Stimulated activated naive CD8-positive, alpha-beta T cell treated with anti-CD3 and anti-CD28 coated beads, Interleukin-15, Interleukin-2, amounts not matched to agents 100 ng/mL and 50 ng/mL, for 24 hours (primary cell): ENCODE results near the gene VWDE.

ENCODE experiments used
- H3K27ac Mint-ChIP-seq: one replicate; pipeline ENCODE4 v1.8.0; 2021; ENCODE audit warnings: mild to moderate bottlenecking, mixed read lengths
- H3K27me3 Mint-ChIP-seq: one replicate; pipeline ENCODE4 v1.8.0; 2021; ENCODE audit warnings: mixed read lengths
- H3K36me3 Mint-ChIP-seq: one replicate; pipeline ENCODE4 v1.8.0; 2021; ENCODE audit warnings: low read depth, mixed read lengths
- H3K4me1 Mint-ChIP-seq: one replicate; pipeline ENCODE4 v1.8.0; 2021; ENCODE audit warnings: low read depth, mixed read lengths
- H3K4me3 Mint-ChIP-seq: one replicate; pipeline ENCODE4 v1.8.0; 2021; ENCODE audit warnings: mild to moderate bottlenecking, mixed read lengths
- H3K9me3 Mint-ChIP-seq: one replicate; pipeline ENCODE4 v1.8.0; 2021; ENCODE audit warnings: mixed read lengths

VWDE gene

DNA sequence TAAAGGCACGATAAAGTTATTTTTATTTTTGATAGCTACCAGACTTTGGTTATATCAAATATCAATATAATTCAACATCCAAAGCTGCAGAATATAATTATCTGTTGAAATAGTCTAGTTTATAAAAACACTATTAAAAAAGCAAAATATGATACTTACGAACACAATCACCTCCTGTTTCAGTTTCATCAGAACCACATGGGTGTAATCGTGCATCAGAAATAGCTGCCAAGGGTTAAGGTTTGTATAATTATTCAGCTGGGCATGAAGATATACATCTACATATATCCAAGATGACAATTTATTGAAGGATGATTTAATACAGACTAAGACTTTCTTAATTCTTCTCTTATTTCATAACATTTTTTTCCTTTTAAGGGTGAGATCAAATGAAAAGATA lies 20.3 kb downstream of the VWDE start:
- H3K9me3 Mint-ChIP-seq: no peaks in the 10 kb centered on the region
- H3K4me1 Mint-ChIP-seq: no peaks in the 10 kb centered on the region
- H3K4me3 Mint-ChIP-seq: no peak overlapping the region
- no peak overlapping the region for H3K27ac Mint-ChIP-seq
- no peaks in the 10 kb centered on the region for H3K36me3 Mint-ChIP-seq
- peaks cover 3% of the 10 kb centered on the region for H3K27me3 Mint-ChIP-seq

DNA sequence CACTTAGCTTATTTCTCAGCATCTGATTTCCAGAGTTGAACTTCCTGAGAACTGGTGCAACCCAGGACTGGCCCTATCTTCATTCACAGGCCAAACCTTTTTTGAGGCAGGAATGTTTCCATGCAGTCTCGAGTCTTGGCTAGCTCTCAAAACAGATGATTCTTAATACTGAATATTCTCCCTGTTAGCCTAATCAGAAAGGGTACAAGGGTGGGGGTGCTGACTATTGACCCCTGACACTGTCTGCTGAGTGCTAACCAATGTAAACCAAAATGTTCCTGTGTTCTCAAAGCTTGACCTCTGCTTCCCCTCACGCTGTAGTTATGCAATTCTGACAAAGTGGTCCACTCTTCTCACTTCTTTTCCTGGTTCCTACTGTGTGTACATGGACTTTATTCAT lies 25.3 kb downstream of the VWDE start:
- H3K4me3 Mint-ChIP-seq: no peak overlapping the region
- no peaks in the 10 kb centered on the region for H3K4me1 Mint-ChIP-seq
- H3K9me3 Mint-ChIP-seq: no peaks in the 10 kb centered on the region
- H3K27ac Mint-ChIP-seq: no peak overlapping the region
- H3K27me3 Mint-ChIP-seq: no peaks in the 10 kb centered on the region
- H3K36me3 Mint-ChIP-seq: no peaks in the 10 kb centered on the region

DNA sequence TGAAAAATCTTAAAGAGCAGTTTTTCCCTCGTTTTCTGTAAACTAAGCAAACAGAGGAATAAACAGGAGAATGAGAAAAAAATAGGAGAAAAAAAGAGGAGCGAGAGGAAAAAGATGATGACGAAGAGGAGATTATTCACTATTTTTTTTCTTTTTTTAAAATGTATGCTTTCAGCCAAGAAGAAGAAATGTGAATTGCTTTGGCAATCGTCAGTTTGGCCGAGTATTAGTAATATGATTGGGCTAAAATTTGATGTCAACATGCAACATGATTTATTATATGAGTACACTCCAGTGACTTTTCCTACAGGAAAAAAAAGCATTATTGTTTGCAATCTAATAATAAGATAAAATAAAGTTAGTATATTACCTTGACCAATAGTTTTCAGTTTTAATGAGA lies 26.3 kb downstream of the VWDE start:
- Mint-ChIP-seq H3K27me3 (no peaks in the 10 kb centered on the region), H3K36me3 (no peaks in the 10 kb centered on the region), H3K27ac (no peak overlapping the region), H3K4me1 (no peaks in the 10 kb centered on the region), H3K4me3 (no peak overlapping the region), H3K9me3 (no peaks in the 10 kb centered on the region)

DNA sequence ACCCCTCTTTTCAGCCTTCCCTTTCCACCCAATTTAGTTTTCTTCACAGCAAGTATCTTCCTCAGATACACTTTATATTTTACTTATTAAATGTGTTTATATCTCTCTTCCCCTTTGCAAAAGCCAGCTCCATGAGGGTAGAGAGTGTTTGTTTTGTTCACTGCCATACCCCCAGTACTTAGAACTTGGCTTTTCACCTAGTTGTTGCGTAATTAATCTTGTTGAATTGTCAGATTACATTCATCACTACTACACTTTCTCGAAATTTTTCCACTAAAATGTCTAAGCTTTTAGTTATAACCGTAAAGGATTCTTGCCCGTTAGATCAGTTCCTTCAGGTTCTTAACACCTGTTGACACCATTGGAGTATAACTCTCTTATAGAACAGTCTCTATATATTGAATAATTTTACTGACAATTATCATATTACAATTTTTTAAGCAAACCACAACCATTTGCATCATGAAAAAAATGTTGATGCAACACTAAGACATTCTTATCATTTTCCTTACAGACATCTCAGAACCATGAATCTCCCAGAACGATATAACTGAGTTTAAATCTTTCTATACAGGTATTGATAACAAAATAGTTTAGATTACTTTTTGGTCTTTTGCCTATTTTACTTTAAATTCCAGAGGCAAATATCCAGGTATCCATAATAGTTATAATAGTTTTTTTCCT lies 29.9 kb downstream of the VWDE start:
- H3K9me3 Mint-ChIP-seq: no peaks in the 10 kb centered on the region
- no peaks in the 10 kb centered on the region for H3K36me3 Mint-ChIP-seq
- H3K27ac Mint-ChIP-seq: no peak overlapping the region
- no peak overlapping the region for H3K4me3 Mint-ChIP-seq
- no peaks in the 10 kb centered on the region for H3K27me3 Mint-ChIP-seq
- H3K4me1 Mint-ChIP-seq: no peaks in the 10 kb centered on the region

DNA sequence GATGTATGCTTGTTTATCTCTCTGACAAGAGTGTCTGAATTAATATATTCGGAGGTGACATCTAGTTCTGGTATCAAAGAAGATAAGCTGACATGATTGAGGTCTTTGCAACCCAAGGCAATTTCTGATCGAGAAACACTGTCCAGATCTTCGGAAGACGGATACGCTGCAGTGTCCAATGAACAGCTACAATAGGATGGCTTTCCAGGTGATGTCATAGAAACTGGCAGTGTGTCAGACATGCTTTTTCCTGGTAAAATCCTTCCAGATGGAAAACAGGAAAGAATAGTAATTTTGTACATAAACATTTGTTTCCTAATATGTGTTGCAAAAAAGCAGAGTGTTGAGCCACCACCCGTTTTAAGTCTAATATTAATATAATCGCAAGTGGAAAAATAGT lies 33.4 kb downstream of the VWDE start:
- H3K4me1 Mint-ChIP-seq: no peaks in the 10 kb centered on the region
- no peak overlapping the region for H3K4me3 Mint-ChIP-seq
- H3K27me3 Mint-ChIP-seq: no peaks in the 10 kb centered on the region

DNA sequence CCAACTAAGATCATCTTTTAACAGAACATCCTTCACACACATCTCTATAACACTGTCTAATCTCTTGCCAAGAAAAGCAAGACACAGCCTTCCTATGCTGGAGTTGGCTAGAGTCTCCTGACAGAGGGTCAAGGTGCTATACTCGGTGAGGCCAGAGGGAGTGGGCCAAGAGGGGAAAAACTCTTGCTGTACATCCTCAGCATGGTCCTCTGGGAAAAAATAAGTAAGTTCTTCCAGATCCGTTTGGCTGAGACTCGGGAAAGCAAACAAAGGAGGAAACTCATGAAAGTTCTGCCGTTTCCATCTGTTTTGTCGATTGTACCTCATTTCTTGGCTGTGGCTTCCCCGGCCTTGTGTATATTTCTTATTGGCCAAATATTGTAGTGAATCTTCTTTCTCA lies 33.9 kb downstream of the VWDE start:
- Mint-ChIP-seq H3K4me3 (no peak overlapping the region), H3K27me3 (peaks cover 2% of the 10 kb centered on the region), H3K27ac (no peak overlapping the region), H3K36me3 (no peaks in the 10 kb centered on the region), H3K4me1 (no peaks in the 10 kb centered on the region), H3K9me3 (no peaks in the 10 kb centered on the region)

More for the DNA sequence above, 33.4 kb downstream of the VWDE start:
- Mint-ChIP-seq H3K36me3 (no peaks in the 10 kb centered on the region), H3K9me3 (no peaks in the 10 kb centered on the region), H3K27ac (no peak overlapping the region)

DNA sequence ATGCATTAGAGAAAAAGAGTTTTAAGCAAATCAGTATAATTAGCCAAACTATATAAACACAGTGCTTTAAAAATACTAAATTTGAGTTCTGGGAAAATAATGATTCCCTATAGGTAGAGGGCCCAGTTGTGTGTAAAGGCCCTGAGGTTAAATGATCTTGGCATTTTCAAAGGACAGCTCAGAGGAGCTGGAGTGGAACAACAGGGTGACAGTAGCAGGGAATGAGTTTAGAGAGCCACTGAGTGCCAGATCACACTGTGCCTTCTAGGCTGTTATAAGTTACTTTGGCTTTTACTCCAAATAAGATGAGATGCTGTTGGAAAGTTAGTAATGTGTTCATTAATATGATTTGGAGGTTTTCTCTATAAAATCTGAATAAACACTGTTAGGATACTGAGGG lies 34.6 kb downstream of the VWDE start:
- Mint-ChIP-seq H3K9me3 (no peaks in the 10 kb centered on the region), H3K4me3 (no peak overlapping the region), H3K4me1 (no peaks in the 10 kb centered on the region), H3K36me3 (no peaks in the 10 kb centered on the region), H3K27ac (no peak overlapping the region), H3K27me3 (peaks cover 3% of the 10 kb centered on the region)

DNA sequence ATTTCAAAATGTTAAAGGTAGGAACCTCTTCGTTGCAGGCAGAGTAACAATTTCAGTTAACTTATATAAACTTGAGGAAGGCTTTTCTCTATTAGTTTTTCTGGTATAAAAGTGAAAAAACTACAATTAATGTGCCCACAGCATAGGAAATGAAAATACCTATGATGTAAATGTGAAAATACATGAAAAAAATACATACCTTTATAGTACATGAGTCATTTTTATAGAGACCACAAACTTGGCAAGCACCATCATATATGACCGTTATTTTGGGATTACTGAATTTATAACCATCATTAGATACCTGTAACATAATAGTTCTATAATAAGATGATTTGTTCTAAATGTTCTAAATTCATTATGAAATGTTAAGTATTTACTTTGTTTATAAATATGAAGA lies 42.7 kb downstream of the VWDE start:
- Mint-ChIP-seq H3K9me3 (no peaks in the 10 kb centered on the region), H3K4me1 (no peaks in the 10 kb centered on the region), H3K36me3 (no peaks in the 10 kb centered on the region), H3K4me3 (no peak overlapping the region), H3K27me3 (peaks cover 3% of the 10 kb centered on the region), H3K27ac (no peak overlapping the region)

DNA sequence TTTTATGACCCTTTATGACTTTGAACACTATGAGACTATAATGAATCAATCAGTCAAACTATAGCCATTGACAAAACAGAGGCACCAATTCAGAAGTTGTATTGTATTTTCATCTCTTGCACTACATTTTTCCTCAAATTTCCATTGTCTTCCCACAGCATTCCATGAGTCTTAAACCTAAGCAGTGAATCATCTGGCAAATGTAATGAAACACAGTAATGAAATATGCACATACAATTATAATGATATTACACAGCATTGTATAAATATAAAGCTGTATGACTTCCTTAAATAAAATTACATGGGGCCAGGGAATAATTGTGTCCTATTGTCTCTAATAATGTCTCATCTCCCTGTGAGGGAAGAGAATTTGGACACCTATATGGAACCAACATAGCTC lies 45.0 kb downstream of the VWDE start:
- Mint-ChIP-seq H3K4me3 (no peak overlapping the region), H3K36me3 (no peaks in the 10 kb centered on the region), H3K27ac (no peak overlapping the region), H3K9me3 (no peaks in the 10 kb centered on the region), H3K27me3 (no peaks in the 10 kb centered on the region), H3K4me1 (no peaks in the 10 kb centered on the region)

DNA sequence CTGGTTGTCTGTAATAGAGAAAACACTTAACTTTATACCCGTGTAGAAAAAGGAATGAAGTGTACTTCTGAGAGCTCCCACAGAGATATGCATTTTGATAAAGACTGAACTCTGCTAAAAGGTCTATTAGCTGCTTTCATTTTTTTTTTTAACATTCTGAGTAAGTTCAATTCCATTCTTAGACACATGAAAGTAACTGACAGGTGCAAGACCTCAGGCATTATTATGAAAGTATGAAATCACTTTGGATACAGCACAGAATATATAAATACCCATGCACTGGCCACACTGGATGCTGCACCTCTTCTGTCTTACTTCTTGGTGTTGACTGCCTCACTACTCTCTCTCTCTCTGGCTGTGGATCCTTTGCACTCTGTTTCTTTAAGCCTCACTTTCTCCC lies 46.2 kb downstream of the VWDE start:
- Mint-ChIP-seq H3K36me3 (no peaks in the 10 kb centered on the region), H3K4me3 (no peak overlapping the region), H3K9me3 (no peaks in the 10 kb centered on the region), H3K27me3 (no peaks in the 10 kb centered on the region), H3K27ac (no peak overlapping the region), H3K4me1 (no peaks in the 10 kb centered on the region)

DNA sequence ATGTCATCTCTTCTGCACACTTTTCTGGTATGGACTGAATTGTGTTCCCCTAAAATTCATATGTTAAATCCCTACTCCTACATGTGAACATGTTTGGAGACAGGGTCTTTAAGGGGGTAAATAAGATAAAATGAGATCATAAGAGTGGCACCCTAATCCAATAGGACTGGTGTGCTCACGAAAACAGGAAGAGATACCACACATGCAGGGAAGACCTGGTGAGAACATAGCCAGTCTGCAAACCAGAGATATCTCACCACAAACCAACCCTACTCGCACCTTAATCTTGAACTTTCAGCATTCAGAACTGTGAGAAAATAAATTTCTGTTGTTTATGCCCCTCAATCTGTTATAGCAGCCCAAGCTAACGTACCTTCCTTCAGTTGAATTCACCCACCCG lies 51.8 kb downstream of the VWDE start:
- Mint-ChIP-seq H3K9me3 (no peaks in the 10 kb centered on the region), H3K27ac (no peak overlapping the region), H3K4me3 (no peak overlapping the region), H3K4me1 (no peaks in the 10 kb centered on the region), H3K27me3 (no peaks in the 10 kb centered on the region), H3K36me3 (no peaks in the 10 kb centered on the region)

DNA sequence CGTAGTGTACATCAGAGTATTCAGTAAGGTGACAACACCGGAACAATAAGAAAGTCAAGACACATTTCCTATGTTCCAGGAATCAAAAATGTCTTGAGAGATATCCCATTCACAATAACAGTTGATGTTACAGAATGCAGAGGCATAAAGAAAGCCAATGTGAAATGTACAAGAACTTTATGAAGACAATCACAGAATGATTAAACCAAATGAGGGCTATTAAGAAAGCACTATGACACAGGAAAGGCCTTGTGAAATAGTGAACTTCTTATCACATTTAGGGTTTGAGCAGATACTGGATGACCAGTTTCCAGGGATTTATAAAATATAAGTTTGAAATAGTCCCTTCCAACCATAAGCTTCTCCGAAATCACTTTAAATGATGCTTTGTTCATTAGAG lies 52.7 kb downstream of the VWDE start:
- Mint-ChIP-seq H3K36me3 (no peaks in the 10 kb centered on the region), H3K4me1 (no peaks in the 10 kb centered on the region), H3K4me3 (no peak overlapping the region), H3K9me3 (no peaks in the 10 kb centered on the region), H3K27ac (no peak overlapping the region), H3K27me3 (no peaks in the 10 kb centered on the region)

DNA sequence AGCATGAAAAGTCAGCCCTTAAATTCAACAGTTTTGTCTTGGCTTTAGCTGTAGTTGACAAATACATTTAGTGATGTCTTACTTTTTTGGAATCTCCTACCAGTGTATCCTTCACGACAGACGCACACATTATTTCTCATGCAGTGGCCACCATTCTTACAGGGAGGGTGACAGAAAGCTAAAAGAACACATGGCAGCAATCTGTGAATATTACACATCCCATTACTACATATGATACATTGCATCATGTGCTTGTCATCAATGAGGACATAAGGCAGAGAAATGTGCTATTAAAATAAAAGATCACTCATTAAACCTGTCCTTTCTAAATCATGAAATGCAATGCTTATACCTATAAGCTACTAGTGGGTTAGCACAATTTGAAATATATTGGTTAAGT lies 66.6 kb downstream of the VWDE start:
- Mint-ChIP-seq H3K27ac (no peak overlapping the region), H3K36me3 (no peaks in the 10 kb centered on the region), H3K9me3 (no peaks in the 10 kb centered on the region), H3K4me1 (no peaks in the 10 kb centered on the region), H3K4me3 (no peak overlapping the region), H3K27me3 (no peaks in the 10 kb centered on the region)

DNA sequence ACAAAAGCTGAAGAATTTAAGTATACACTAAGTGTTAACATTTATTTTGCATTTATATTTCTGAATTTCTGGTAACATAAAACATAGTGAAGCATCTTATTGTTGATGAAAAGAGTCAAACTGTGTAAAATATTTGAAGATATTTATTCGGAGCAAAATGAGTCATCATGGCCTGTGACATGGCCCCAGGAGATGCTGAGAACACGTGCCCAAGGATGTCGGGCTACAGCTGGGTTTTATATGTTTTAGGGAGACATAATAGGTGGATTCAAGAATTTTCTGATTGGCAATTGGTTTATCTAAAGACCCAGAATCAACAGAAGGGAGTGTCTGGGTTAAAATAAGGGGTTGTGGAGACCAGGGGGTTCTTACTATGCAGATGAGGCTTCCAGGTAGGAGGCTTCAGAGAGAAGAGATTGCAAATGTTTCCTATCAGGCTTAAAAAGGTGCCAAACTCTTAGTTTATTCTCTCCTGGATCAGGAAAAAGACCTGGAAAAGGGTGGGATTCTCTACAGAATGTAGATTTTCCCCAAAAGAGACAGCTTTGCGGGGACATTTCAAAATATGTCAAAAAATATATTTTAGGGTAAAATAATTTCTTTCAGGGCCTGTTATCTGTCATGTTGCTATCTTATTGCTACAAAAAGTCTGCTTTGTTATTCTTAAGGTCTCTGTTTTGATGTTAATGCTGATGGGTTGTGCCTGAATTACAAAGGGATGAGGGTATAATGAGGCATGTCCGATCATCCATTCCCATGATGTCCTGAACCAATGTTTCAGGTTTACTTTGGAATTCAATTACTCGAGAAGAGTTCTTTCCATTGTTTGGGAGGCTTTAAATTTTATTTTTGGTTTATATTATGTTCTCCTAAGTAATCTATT lies 74.5 kb downstream of the VWDE start:
- H3K9me3 Mint-ChIP-seq: no peaks in the 10 kb centered on the region
- no peaks in the 10 kb centered on the region for H3K4me1 Mint-ChIP-seq
- no peaks in the 10 kb centered on the region for H3K27me3 Mint-ChIP-seq

DNA sequence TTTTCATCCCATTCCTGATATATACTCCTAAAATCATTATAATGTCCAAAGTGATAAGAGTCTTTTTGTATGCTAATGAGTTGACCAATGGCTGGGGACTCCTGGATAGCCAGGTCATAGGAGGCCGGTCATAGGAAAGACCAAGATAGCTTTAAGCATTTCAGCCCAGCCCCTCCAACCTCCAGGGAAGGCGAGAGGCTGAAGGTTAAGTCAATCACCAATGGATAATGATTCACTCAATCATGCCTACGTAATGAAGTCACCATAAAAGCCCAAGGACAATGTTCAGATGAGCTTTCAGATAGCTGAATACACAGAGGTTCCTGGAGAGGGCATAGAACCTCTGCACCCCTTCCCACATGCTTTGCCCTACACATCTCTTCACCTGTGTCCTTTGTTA lies 75.7 kb downstream of the VWDE start:
- H3K27ac Mint-ChIP-seq: no peak overlapping the region
- H3K36me3 Mint-ChIP-seq: no peaks in the 10 kb centered on the region
- no peaks in the 10 kb centered on the region for H3K9me3 Mint-ChIP-seq
- H3K4me1 Mint-ChIP-seq: no peaks in the 10 kb centered on the region
- H3K4me3 Mint-ChIP-seq: no peak overlapping the region
- H3K27me3 Mint-ChIP-seq: no peaks in the 10 kb centered on the region

More for the DNA sequence above, 74.5 kb downstream of the VWDE start:
- H3K4me3 Mint-ChIP-seq: no peak overlapping the region
- no peaks in the 10 kb centered on the region for H3K36me3 Mint-ChIP-seq
- H3K27ac Mint-ChIP-seq: no peak overlapping the region

DNA sequence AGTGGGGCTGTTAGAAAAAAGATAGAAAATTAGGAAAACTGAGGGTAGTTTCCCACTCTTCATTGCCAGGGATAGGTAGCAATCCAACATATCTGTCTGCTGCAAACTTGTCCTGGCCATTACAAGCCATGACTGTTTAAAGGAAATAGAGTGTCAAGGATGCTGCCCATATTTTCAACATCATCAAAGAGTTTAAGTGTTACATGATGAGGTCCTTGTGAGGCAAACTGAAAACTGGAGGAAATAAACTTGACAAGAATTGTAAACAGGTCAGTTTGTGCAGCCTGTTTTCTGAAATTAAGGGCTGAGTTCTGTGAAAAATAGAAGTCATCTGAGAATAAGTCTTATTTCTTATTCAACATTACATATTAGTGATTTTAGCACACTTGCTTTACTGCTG lies 78.0 kb downstream of the VWDE start:
- Mint-ChIP-seq H3K36me3 (no peaks in the 10 kb centered on the region), H3K27ac (no peak overlapping the region), H3K9me3 (no peaks in the 10 kb centered on the region), H3K27me3 (no peaks in the 10 kb centered on the region), H3K4me3 (no peak overlapping the region), H3K4me1 (no peaks in the 10 kb centered on the region)
